GM12874 (cell line): ENCODE measurements around the gene SCAF1.

Experiments used
- TF ChIP-seq, protein P1 (sequence below): IDR thresholded peaks from 2 replicates; pipeline ENCODE4 v1.5.1; 2011; ENCODE audit warnings: low read depth, mild to moderate bottlenecking, control low read depth, low read length, moderate library complexity; ENCODE audit not compliant: insufficient read depth

The SCAF1 gene

DNA sequence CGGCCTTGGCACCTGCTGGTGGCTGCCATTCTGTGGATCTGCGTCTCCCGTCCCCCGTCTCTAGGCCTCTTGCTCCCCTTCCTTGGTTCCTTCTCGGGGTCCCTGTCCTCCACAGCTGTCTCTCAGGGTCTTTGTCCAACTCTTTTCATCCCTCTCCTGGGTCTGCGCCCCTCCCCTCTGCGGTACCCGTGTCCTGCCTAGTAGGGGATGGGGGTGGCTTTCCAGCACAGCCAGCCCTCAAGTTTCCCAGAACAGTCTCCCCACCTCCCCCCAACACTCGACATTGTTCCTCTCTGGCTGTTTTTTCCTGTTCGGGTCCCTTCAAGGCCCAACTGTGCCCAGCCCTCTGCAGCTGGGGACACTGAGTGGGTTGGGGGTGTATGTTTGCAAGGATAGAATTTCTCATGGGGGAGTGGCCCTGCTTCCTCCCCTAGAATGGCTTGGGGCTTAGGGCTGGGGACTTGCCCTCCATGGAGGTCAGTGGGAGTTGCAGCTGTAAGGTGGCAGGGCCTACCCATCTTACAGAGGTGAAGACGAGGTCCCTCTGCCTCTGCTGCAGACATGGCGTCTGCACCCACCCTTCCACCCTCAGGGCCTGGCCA is 46.6 kb downstream of the SCAF1 start:
- TF ChIP-seq, protein P1, sequence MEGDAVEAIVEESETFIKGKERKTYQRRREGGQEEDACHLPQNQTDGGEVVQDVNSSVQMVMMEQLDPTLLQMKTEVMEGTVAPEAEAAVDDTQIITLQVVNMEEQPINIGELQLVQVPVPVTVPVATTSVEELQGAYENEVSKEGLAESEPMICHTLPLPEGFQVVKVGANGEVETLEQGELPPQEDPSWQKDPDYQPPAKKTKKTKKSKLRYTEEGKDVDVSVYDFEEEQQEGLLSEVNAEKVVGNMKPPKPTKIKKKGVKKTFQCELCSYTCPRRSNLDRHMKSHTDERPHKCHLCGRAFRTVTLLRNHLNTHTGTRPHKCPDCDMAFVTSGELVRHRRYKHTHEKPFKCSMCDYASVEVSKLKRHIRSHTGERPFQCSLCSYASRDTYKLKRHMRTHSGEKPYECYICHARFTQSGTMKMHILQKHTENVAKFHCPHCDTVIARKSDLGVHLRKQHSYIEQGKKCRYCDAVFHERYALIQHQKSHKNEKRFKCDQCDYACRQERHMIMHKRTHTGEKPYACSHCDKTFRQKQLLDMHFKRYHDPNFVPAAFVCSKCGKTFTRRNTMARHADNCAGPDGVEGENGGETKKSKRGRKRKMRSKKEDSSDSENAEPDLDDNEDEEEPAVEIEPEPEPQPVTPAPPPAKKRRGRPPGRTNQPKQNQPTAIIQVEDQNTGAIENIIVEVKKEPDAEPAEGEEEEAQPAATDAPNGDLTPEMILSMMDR: no peak

DNA sequence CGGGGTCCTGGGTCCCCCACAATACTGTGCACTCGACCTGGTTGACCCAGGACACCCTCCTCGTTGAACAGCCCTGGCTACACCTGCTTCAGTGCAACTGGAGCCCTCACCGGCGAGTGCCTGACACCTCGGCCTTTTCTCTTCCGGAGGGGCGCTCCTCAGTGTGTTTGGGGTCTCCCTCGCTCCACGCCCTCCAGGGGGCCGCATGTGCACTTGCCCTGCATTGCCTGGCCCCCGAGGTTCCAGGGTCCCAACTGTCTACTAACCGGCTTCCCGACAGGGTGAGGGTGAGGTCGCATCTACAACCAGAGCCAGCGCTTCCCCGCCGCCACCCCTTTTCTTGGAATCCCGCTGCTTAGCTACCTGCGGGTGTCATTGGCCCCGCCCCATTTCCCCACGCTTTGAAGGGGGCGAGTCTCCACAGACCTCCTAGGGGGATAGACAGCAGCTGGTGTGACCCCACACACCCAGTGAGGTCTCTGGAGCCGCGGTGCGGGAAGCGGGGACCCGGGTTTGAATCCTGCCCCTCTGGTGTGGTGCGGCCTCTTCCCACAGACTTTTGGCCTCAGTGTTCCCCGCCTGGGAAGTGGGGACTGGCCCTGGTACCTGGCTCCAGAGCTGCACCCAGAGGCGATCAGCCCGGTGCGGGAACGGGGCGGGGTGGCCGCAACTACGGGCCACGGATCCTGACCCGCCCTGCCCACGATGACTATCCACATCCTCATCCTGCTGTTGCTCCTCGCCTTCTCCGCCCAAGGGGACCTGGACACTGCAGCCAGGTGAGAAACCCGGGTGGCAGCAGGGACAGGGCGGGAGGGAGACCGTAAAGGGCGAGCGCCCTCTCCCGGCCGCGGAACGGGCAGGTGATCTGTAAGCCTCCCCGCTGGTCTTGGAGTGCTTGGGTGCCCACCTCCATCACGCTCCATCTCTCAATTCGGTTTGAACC is 47.4 kb downstream of the SCAF1 start, which contains the start of gene ADM5:
Gene ADM5, plus strand, starts transcription at position 462 of the 946 bp plus-strand sequence. Its CDS starts 244 bp downstream, at position 706.
- TF ChIP-seq, protein P1: peak; percentile 78

DNA sequence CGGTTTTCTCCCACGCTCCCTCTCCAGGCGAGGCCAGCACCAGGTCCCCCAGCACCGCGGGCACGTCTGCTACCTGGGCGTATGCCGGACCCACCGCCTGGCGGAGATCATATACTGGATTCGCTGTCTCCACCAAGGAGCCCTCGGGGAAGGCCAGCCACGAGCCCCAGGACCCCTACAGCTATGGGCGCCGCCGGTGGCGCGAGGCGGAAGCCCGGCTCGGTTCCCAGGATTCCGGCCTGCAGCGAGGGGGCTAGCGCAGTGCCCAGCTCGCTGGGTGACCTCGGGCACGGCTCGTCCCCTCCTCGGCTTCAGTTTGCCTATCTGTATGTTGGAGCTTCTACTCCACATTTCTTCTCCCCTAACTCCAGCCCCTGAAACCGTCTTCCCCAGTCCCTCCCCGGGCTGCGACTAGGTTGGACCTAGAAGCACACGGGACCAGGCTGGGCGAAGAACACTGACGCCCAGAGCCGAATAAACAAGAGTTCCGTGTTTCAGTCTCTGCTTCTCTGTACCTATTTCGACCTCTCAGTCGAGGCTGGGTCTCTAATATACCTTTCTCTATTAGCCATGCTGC is 48.2 kb downstream of the SCAF1 start:
- TF ChIP-seq, protein P1: no peak

DNA sequence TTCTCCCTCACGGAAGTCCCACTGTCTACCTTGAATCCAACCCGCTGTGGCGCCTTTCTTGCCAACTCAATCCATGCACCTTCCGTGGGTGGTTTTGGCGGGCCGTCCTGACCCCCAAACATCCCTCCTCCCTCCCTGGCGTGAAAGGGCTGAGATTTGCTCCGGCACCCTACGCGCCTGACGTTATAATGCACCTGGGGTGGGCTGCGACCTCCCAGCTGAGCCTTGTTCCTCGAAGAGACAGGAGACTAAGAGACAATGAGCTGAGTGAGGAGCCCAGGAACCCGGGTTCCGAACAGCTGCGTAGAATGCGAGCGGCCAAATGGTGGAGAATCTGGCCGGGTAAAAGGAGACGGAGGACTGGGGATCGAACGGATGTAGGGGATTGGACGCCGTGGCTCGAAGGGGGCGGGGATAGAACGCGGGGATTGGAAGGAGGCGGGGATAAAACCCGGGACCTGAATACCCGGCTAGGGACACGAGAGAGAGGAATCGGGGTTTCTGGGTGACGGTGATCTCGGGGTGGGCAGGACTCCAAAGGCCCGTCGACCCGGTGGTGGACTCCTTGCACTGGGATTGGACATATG is 48.7 kb downstream of the SCAF1 start, which contains the start of gene CPT1C:
Gene CPT1C, plus strand, starts transcription at position 461 of the 587 bp plus-strand sequence. CDS start 1,137 bp downstream, outside the sequence.
- TF ChIP-seq, protein P1: no peak

DNA sequence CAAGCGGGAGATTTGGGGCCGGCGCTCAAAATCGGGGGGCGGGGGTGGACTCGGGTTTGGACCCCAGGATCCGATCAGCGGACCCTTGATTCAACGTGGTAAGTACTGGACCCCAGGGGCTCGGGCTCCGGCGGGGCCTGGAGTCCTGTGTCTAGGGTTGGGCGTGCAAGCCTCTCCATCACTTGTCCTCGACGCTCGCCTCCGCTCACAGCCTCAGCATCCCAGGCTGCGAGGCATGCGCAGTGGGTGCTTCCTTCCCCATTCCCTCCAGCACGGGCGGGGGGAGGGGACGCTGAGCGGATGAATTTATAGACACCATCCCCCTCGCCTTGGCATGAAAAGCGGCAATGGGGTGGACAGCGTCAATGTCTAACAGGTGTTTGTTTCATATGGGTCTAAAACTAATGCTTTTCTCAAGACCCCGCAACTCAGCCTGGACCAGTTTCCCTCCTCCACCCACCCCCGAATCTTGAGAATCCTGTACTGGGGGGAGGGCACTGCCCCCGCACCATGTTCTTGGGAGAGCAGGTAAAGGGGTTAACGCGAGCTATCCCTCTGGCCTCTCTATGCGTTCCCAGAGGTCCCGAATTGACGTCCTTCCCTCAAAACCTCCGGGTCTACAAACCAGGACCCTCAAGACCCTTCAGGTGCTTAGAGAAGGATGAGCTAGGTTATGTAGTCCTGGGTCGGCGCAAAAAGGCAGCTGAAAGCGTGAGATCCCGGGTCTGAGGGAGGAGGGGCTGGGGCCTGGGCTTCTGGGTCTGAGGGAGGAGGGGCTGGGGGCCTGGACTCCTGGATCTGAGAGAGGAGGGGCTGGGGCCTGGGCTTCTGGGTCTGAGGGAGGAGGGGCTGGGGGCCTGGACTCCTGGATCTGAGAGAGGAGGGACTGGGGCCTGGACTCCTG is 49.5 kb downstream of the SCAF1 start:
- TF ChIP-seq, protein P1: no peak

DNA sequence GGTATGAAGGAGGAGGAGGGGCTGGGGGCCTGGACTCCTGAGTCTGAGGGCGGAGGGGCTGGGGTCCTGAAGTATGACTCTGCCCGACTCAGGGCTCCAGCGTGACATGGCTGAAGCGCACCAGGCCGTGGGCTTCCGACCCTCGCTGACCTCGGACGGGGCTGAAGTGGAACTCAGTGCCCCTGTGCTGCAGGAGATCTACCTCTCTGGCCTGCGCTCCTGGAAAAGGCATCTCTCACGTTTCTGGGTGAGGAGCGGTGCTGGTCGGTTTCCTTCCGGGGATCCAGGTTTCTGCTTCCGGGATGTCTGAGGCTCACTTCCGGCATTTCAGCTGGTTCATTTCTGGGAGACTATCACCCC is 50.1 kb downstream of the SCAF1 start:
- TF ChIP-seq, protein P1: no peak
